Measurements from ENCODE around the gene RFX3. TPM values are rescaled to one million over a fixed set of nuclear protein-coding genes. Genes with fewer than 3 reads are reported as not detected.

RFX3 gene
- total RNA-seq, 4 donors from 2014 or later, result 7.0 to 11.3 (median 8.6) TPM

GRCh38 chr9:3455717-3456116 lies 70.1 kb downstream of the RFX3 start:
- ATAC-seq (ENCODE audit: low FRiP score) (no peak), DNase-seq (ENCODE audit: low spot score) (no peak)
- no peak for TF ChIP-seq CTCF (IDR thresholded peaks at IDR 0.05)

GRCh38 chr9:3455094-3455493 lies 70.7 kb downstream of the RFX3 start:
- ATAC-seq (ENCODE audit: low FRiP score), result no peak
- no peak for DNase-seq (ENCODE audit: low spot score)
- TF ChIP-seq CTCF (IDR thresholded peaks at IDR 0.05), result no peak

GRCh38 chr9:3451956-3452355 lies 73.8 kb downstream of the RFX3 start:
- DNase-seq (ENCODE audit: low spot score), result no peak
- no peak for ATAC-seq (ENCODE audit: low FRiP score)
- TF ChIP-seq CTCF (IDR thresholded peaks at IDR 0.05), result no peak

- ATAC-seq (ENCODE audit: low FRiP score) (no peak), DNase-seq (ENCODE audit: low spot score) (no peak)
- TF ChIP-seq CTCF (IDR thresholded peaks at IDR 0.05), result no peak
Observed at GRCh38 chr9:3447788-3448187, 78.0 kb downstream of the RFX3 start.

GRCh38 chr9:3447143-3447542 lies 78.7 kb downstream of the RFX3 start:
- ATAC-seq (ENCODE audit: low FRiP score), result no peak
- no peak for TF ChIP-seq CTCF (IDR thresholded peaks at IDR 0.05)

GRCh38 chr9:3446313-3446712 lies 79.5 kb downstream of the RFX3 start:
- TF ChIP-seq CTCF (IDR thresholded peaks at IDR 0.05), result no peak
- ATAC-seq (ENCODE audit: low FRiP score), result no peak
- DNase-seq (ENCODE audit: low spot score), result no peak

More at GRCh38 chr9:3447143-3447542, 78.7 kb downstream of the RFX3 start:
- DNase-seq (ENCODE audit: low spot score), result no peak

GRCh38 chr9:3444016-3444415 lies 81.8 kb downstream of the RFX3 start:
- no peak for DNase-seq (ENCODE audit: low spot score)
- no peak for TF ChIP-seq CTCF (IDR thresholded peaks at IDR 0.05)
- no peak for ATAC-seq (ENCODE audit: low FRiP score)

All from omental fat pad (tissue), 4 donors.